HUES64 (cell line): ENCODE measurements around the gene ASPSCR1.
A peak's percentile ranks its signal among the peaks of the same experiment; 100 is the strongest.

Experiments used
- H3K27ac ChIP-seq: 2 replicates; pipeline ENCODE4 v1.7.0; 2013; ENCODE audit warnings: low read depth, low read length, inconsistent platforms
- H3K27me3 ChIP-seq: 2 replicates; pipeline ENCODE4 v1.6.1; 2013; ENCODE audit warnings: mild to moderate bottlenecking, low read length; ENCODE audit not compliant: insufficient read depth
- H3K36me3 ChIP-seq: 2 replicates; pipeline ENCODE4 v1.6.1; 2013; ENCODE audit warnings: mild to moderate bottlenecking, low read length; ENCODE audit not compliant: insufficient read depth
- H3K4me1 ChIP-seq: 2 replicates; pipeline ENCODE4 v1.6.1; 2013; ENCODE audit warnings: mild to moderate bottlenecking, low read length, moderate library complexity; ENCODE audit not compliant: insufficient read depth
- H3K4me3 ChIP-seq: 2 replicates; pipeline ENCODE4 v1.5.1; 2013; ENCODE audit warnings: mild to moderate bottlenecking, low read length, moderate library complexity
- H3K9ac ChIP-seq: 2 replicates; pipeline ENCODE4 v1.6.1; 2013; ENCODE audit warnings: mild to moderate bottlenecking, low read depth, low read length
- H3K9me3 ChIP-seq: 2 replicates; pipeline ENCODE4 v1.6.1; 2013; ENCODE audit warnings: low read depth, low read length; ENCODE audit not compliant: insufficient read depth
- WGBS: fragments of 150-250, 120-280 bp; methylation state at CpG from one replicate; pipeline ENCODE4 v1.1.7; 2013; ENCODE audit warnings: missing lambda C conversion rate; 5-methylcytosine and 5-hydroxymethylcytosine counted together

The ASPSCR1 gene

GRCh38 chr17:81933178-81933699 is 44.2 kb upstream of the ASPSCR1 start:
- Histone ChIP-seq H3K9me3 (no peaks in the 10 kb centered on the region), H3K9ac (no peak overlapping the region), H3K36me3 (peaks cover 25% of the 10 kb centered on the region), H3K4me1 (no peaks in the 10 kb centered on the region), H3K27me3 (peaks cover 14% of the 10 kb centered on the region), H3K27ac (no peak overlapping the region), H3K4me3 (no peak overlapping the region)
- WGBS: 93% methylated on average over 14 of the region's 14 CpGs

GRCh38 chr17:81934098-81934757 is 43.2 kb upstream of the ASPSCR1 start:
- Histone ChIP-seq H3K27me3 (peaks cover 4% of the 10 kb centered on the region), H3K27ac (no peak overlapping the region), H3K36me3 (peaks cover 25% of the 10 kb centered on the region), H3K9ac (no peak overlapping the region), H3K4me3 (no peak overlapping the region), H3K9me3 (no peaks in the 10 kb centered on the region), H3K4me1 (no peaks in the 10 kb centered on the region)
- 94% methylated on average over 23 of the region's 23 CpGs for WGBS

- peaks cover 25% of the 10 kb centered on the region for H3K36me3 ChIP-seq
- H3K9me3 ChIP-seq: no peaks in the 10 kb centered on the region
- peaks cover 3% of the 10 kb centered on the region; the same call in 1 of the 2 replicates for H3K27me3 ChIP-seq
- no peaks in the 10 kb centered on the region for H3K4me1 ChIP-seq
- H3K27ac ChIP-seq: no peak overlapping the region
- no peak overlapping the region for H3K4me3 ChIP-seq
- no peak overlapping the region for H3K9ac ChIP-seq
- 95% methylated on average over 38 of the region's 38 CpGs for WGBS
Measured at GRCh38 chr17:81934850-81935708, 42.4 kb upstream of the ASPSCR1 start.

GRCh38 chr17:81935709-81936084 is 41.7 kb upstream of the ASPSCR1 start:
- no peak overlapping the region for H3K9ac ChIP-seq
- H3K36me3 ChIP-seq: peaks cover 25% of the 10 kb centered on the region
- H3K4me1 ChIP-seq: no peaks in the 10 kb centered on the region
- no peaks in the 10 kb centered on the region for H3K9me3 ChIP-seq
- peaks cover 3% of the 10 kb centered on the region; the same call in 1 of the 2 replicates for H3K27me3 ChIP-seq
- H3K27ac ChIP-seq: no peak overlapping the region
- 90% methylated on average over 6 of the region's 6 CpGs for WGBS
- H3K4me3 ChIP-seq: peak overlapping the region; percentile 16; the same call in 1 of the 2 replicates

GRCh38 chr17:81939218-81939617 is 38.2 kb upstream of the ASPSCR1 start:
- H3K4me1 ChIP-seq: peaks cover 3% of the 10 kb centered on the region; the same call in 1 of the 2 replicates
- H3K36me3 ChIP-seq: peaks cover 15% of the 10 kb centered on the region
- no peak overlapping the region for H3K27ac ChIP-seq
- H3K9me3 ChIP-seq: no peaks in the 10 kb centered on the region
- 84% methylated on average over 15 of the region's 15 CpGs for WGBS
- H3K4me3 ChIP-seq: no peak overlapping the region
- no peak overlapping the region for H3K9ac ChIP-seq
- peaks cover 11% of the 10 kb centered on the region for H3K27me3 ChIP-seq

- H3K9ac ChIP-seq: no peak overlapping the region
- H3K36me3 ChIP-seq: peaks cover 7% of the 10 kb centered on the region
- no peaks in the 10 kb centered on the region for H3K9me3 ChIP-seq
- WGBS: 93% methylated on average over 21 of the region's 21 CpGs
- H3K4me1 ChIP-seq: peaks cover 5% of the 10 kb centered on the region; the same call in 1 of the 2 replicates
- no peak overlapping the region for H3K27ac ChIP-seq
- H3K4me3 ChIP-seq: no peak overlapping the region
- peaks cover 11% of the 10 kb centered on the region for H3K27me3 ChIP-seq
Measured at GRCh38 chr17:81939881-81940385, 37.5 kb upstream of the ASPSCR1 start.

GRCh38 chr17:81940538-81941483 is 36.6 kb upstream of the ASPSCR1 start:
- Histone ChIP-seq H3K4me1 (peaks cover 5% of the 10 kb centered on the region; the same call in 1 of the 2 replicates), H3K27ac (no peak overlapping the region), H3K27me3 (peaks cover 11% of the 10 kb centered on the region), H3K9me3 (no peaks in the 10 kb centered on the region), H3K4me3 (no peak overlapping the region), H3K36me3 (no peaks in the 10 kb centered on the region), H3K9ac (no peak overlapping the region)
- WGBS: 95% methylated on average over 56 of the region's 56 CpGs

- Histone ChIP-seq H3K4me3 (no peak overlapping the region), H3K36me3 (no peaks in the 10 kb centered on the region), H3K9ac (no peak overlapping the region), H3K9me3 (no peaks in the 10 kb centered on the region), H3K27me3 (peaks cover 11% of the 10 kb centered on the region), H3K4me1 (peaks cover 5% of the 10 kb centered on the region; the same call in 1 of the 2 replicates), H3K27ac (no peak overlapping the region)
- 54% methylated on average over 29 of the region's 30 CpGs for WGBS
Measured at GRCh38 chr17:81941484-81942166, 35.8 kb upstream of the ASPSCR1 start.

GRCh38 chr17:81942167-81942553 is 35.3 kb upstream of the ASPSCR1 start:
- no peak overlapping the region for H3K27ac ChIP-seq
- no peaks in the 10 kb centered on the region for H3K9me3 ChIP-seq
- peaks cover 5% of the 10 kb centered on the region; the same call in 1 of the 2 replicates for H3K4me1 ChIP-seq
- H3K4me3 ChIP-seq: no peak overlapping the region
- H3K36me3 ChIP-seq: no peaks in the 10 kb centered on the region
- peaks cover 11% of the 10 kb centered on the region for H3K27me3 ChIP-seq
- no peak overlapping the region for H3K9ac ChIP-seq
- 55% methylated on average over 11 of the region's 12 CpGs for WGBS

- whole genome bisulfite sequencing: 93% methylated on average over 9 of the region's 9 CpGs
- Histone ChIP-seq H3K36me3 (no peaks in the 10 kb centered on the region), H3K27ac (no peak overlapping the region), H3K4me1 (peaks cover 5% of the 10 kb centered on the region; the same call in 1 of the 2 replicates), H3K9me3 (no peaks in the 10 kb centered on the region), H3K9ac (no peak overlapping the region), H3K4me3 (no peak overlapping the region), H3K27me3 (peaks cover 8% of the 10 kb centered on the region; the same call in 1 of the 2 replicates)
Measured at GRCh38 chr17:81944858-81945257, 32.6 kb upstream of the ASPSCR1 start.
